ENCODE data around the gene RABGGTA. TPM values are rescaled to one million over a fixed set of nuclear protein-coding genes. Genes with fewer than 3 reads are reported as not detected.

Gene RABGGTA
- total and polyA plus RNA-seq, 9 of the 15 experiments (the other 6 are each of a cell fraction or from before 2014, with no cell fraction given) = 4.5 to 24.2 (median 15.5) TPM

- TF ChIP-seq MYC (IDR thresholded peaks at IDR 0.05; ENCODE audit: low read depth, low read length) = peak; percentile 74
- TF ChIP-seq MYC (CRISPR knock-in tag; IDR thresholded peaks at IDR 0.05; ENCODE audit: borderline replicate concordance, low read depth) = no peak
- peak; percentile 77; the same call in 1 of the 2 replicates for TF ChIP-seq SP1 (CRISPR knock-in tag; IDR thresholded peaks at IDR 0.05)
- no peak for TF ChIP-seq ZNF143 (CRISPR knock-in tag; IDR thresholded peaks at IDR 0.05)
- no peak for TF ChIP-seq ZNF717 (CRISPR knock-in tag; IDR thresholded peaks at IDR 0.05)
- TF ChIP-seq GABPB2 (CRISPR knock-in tag; conservative IDR thresholded peaks at IDR 0.05) = no peak
- no peak for TF ChIP-seq MCM7 (IDR thresholded peaks at IDR 0.05)
- TF ChIP-seq CUX1 (CRISPR knock-in tag; IDR thresholded peaks at IDR 0.05) = no peak
- no peak for TF ChIP-seq ZNF592 (IDR thresholded peaks at IDR 0.05)
- TF ChIP-seq PHF21A (IDR thresholded peaks at IDR 0.05; ENCODE audit: borderline replicate concordance, low read depth) = no peak
- no peak for TF ChIP-seq ZNF79 (CRISPR knock-in tag; IDR thresholded peaks at IDR 0.05; ENCODE audit: low read depth)
- no peak for TF ChIP-seq ZNF830 (CRISPR knock-in tag; IDR thresholded peaks at IDR 0.05)
- TF ChIP-seq ZNF764 (CRISPR knock-in tag; IDR thresholded peaks at IDR 0.05; ENCODE audit: low read depth) = no peak
- TF ChIP-seq KAT7 (CRISPR knock-in tag; IDR thresholded peaks at IDR 0.05; ENCODE audit: borderline replicate concordance) = no peak
- TF ChIP-seq ATF1 (CRISPR knock-in tag; IDR thresholded peaks at IDR 0.05) = peak; percentile 97
- peak; percentile 99 for TF ChIP-seq ATF1 (tag; IDR thresholded peaks at IDR 0.05)
- no peak for TF ChIP-seq TRIM25 (IDR thresholded peaks at IDR 0.05; ENCODE audit: borderline replicate concordance)
Measured at GRCh38 chr14:24299255-24300191, 28.1 kb upstream of the RABGGTA start, which contains the start of the genes DHRS1 and NOP9 (continued).

All from K562 (cell line).